ENCODE results near the gene CACNG6. TPM values are rescaled to one million over a fixed set of nuclear protein-coding genes. Genes with fewer than 3 reads are reported as not detected.

The CACNG6 gene
- total RNA-seq, 1 experiment from 2014 or later: not detected

- H3K27ac ChIP-seq (ENCODE audit: low read depth, low read length, poor library complexity, severe bottlenecking): no peak overlapping the region
- H3K4me1 ChIP-seq (ENCODE audit: insufficient read depth, low read length, poor library complexity, severe bottlenecking): no peaks in the 10 kb centered on the region
- ChIA-PET POLR2A (ENCODE audit: low non-redundant PET) (no interaction called here), CTCF (no interaction called here)
- H3K36me3 ChIP-seq (ENCODE audit: insufficient read depth, low read length, poor library complexity, severe bottlenecking): no peaks in the 10 kb centered on the region
- H3K27me3 ChIP-seq (replicated peaks; ENCODE audit: insufficient read depth, low read depth, low read length, poor library complexity): peaks cover 38% of the 10 kb centered on the region
- no peak overlapping the region for H3K4me3 ChIP-seq (ENCODE audit: low read depth, low read length, poor library complexity, severe bottlenecking)
- no peaks in the 10 kb centered on the region for H3K9me3 ChIP-seq (ENCODE audit: low read depth, low read length, poor library complexity, severe bottlenecking)
- intact Hi-C loops (cut with micrococcal nuclease; ENCODE audit: unreplicated experiment): no loop called here
- TF ChIP-seq EZH2 (IDR thresholded peaks at IDR 0.05; ENCODE audit: borderline replicate concordance, low read depth, low read length, poor library complexity, severe bottlenecking) (no peak), CTCF (conservative IDR thresholded peaks at IDR 0.05; ENCODE audit: low read depth, low read length) (no peak)
- no TSS peak for BruUV-seq (replicated peaks)
- no peak for DNase-seq (ENCODE audit: low spot score)
Observed at GRCh38 chr19:54047616-54048015, 56.2 kb downstream of the CACNG6 start.

Other genes starting within 250 kb of the CACNG6 start
- gene NLRP12, start 167.3 kb upstream of the CACNG6 start, total RNA-seq (2021): not detected in 2 replicates
- 51.3 and 53.2 TPM in 2 replicates for gene MYADM, start 123.8 kb upstream of the CACNG6 start, total RNA-seq (2021)
- gene PRKCG, start 109.4 kb upstream of the CACNG6 start, total RNA-seq (2021): 0.57 and 0.84 TPM in 2 replicates
- not detected in 2 replicates for gene CACNG7, start 82.4 kb upstream of the CACNG6 start, total RNA-seq (2021)
- 1.3 TPM in 2 replicates for gene CACNG8, start 28.7 kb upstream of the CACNG6 start, total RNA-seq (2021)
- not detected in 2 replicates for gene VSTM1, start 72.3 kb downstream of the CACNG6 start, total RNA-seq (2021)
- gene TARM1, start 89.7 kb downstream of the CACNG6 start, total RNA-seq (2021): not detected in 2 replicates
- gene OSCAR, start 109.2 kb downstream of the CACNG6 start, total RNA-seq (2021): 0.47 and 0.61 TPM in 2 replicates
- gene NDUFA3, start 111.2 kb downstream of the CACNG6 start, total RNA-seq (2021): 144 and 148 TPM in 2 replicates
- 31.1 and 31.4 TPM in 2 replicates for gene TFPT, start 124.0 kb downstream of the CACNG6 start, total RNA-seq (2021)
- gene PRPF31, start 124.1 kb downstream of the CACNG6 start, total RNA-seq (2021): 109 and 115 TPM in 2 replicates
- gene CNOT3, start 146.1 kb downstream of the CACNG6 start, total RNA-seq (2021): 90.8 and 102 TPM in 2 replicates
- gene LENG1, start 168.1 kb downstream of the CACNG6 start, total RNA-seq (2021): 8.8 and 9.7 TPM in 2 replicates
- gene TMC4, start 181.5 kb downstream of the CACNG6 start, total RNA-seq (2021): 0.58 and 0.96 TPM in 2 replicates
- 107 and 109 TPM in 2 replicates for gene MBOAT7, start 197.9 kb downstream of the CACNG6 start, total RNA-seq (2021)
- gene TSEN34, start 199.7 kb downstream of the CACNG6 start, total RNA-seq (2021): 56.9 and 64.7 TPM in 2 replicates
- gene RPS9, start 209.2 kb downstream of the CACNG6 start, total RNA-seq (2021): 944 and 951 TPM in 2 replicates
- gene LILRB3, start 231.4 kb downstream of the CACNG6 start, total RNA-seq (2021): not detected in 2 replicates